Erythroblast (primary cell): Measurements from ENCODE around the gene PRICKLE1.

ENCODE experiments used
- GATA1 ChIP-seq: IDR thresholded peaks from 2 replicates; pipeline ENCODE4 v1.6.1; 2011; ENCODE audit warnings: low read depth, mild to moderate bottlenecking, control low read depth, low read length, moderate library complexity
- POLR2A ChIP-seq: IDR thresholded peaks from 2 replicates; pipeline ENCODE4 v1.6.1; 2011; ENCODE audit warnings: mild to moderate bottlenecking, low read length

DNA sequence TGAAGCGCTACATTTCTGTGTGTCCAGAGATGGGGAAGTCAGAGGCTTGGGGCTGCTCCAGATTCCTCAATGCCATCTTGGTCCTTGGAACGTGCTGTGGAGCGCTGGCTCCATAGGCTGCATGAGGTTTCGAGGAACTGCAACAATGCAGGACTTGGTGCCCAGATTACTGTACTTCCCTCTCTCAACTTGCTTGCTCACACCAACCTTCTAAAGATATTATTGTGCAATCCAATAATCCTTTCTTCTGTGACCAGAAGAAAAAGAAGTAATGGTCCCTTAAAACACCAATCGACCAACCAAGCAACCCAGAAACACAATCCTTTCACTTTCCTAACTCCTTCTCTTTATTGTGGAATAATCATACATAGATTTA lies 3.7 kb downstream of the PRICKLE1 start:
- TF ChIP-seq POLR2A, result no peak
- no peak for TF ChIP-seq GATA1
